HG02852 (cell line): ENCODE results near the gene BRIP1.

Source experiments
- ATAC-seq: cut with Tn5 transposase; IDR thresholded peaks from one replicate; pipeline ENCODE4 v1.9.1; 2021; ENCODE audit warnings: mild to moderate bottlenecking, moderate library complexity; ENCODE audit not compliant: unreplicated experiment

Gene BRIP1

GRCh38 chr17:61642768-61643167 lies 220.6 kb downstream of the BRIP1 start:
- ATAC-seq, result no peak

GRCh38 chr17:61641715-61642114 lies 221.6 kb downstream of the BRIP1 start:
- no peak for ATAC-seq

DNA sequence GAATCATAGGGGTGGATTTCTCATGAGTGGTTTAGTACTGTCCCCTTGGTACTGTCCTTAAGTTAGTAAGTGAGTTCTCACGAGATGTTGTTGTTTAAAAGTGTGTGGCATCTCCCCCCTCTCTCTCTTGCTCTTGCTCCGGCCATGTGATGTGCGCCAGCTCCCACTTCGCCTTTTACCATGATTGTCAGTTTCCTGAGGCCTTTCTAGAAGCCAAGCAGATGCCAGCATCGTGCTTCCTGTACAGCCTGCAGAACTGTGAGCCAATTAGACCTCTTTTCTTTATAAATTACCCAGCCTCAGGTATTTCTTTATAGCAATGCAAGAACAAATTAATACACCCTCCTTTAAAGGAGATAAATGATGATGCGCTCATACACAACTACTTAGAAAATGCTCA lies 222.2 kb downstream of the BRIP1 start:
- ATAC-seq, result no peak

DNA sequence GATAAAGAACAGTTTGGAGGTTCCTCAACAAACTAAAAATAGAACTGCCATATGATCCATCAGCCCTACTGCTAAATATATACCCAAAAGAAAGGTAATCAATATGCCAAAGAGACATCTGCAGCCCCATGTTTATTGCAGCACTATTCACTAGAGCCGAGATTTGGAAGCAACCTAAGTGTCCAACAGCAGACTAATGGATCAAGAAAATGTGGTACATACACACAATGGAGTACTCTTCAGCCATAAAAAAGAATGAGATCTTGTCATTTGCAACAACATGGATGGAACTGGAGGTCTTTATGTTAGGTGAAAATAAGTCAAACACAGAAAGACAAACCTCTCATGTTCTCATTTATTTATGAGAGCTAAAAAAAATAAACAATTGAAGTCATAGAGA lies 223.5 kb downstream of the BRIP1 start:
- ATAC-seq, result no peak

DNA sequence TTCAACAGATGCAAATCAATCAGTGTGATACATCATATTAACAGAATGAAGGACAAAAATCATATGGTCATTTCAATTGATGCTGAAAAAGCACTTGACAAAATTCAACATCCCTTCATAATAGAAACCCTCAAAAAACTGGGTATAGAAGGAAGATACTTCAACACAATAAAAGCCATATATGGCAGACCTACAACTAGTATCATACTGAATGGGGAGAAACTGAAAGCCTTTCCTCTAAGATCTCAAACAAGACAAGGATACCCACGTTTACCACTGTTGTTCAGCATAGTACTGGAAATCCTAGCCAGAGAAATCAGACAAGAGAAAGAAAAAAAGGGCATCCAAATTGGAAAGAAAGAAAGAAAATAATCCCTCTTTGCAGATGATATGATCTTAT lies 225.2 kb downstream of the BRIP1 start:
- no peak for ATAC-seq

GRCh38 chr17:61635913-61636432 lies 227.4 kb downstream of the BRIP1 start:
- ATAC-seq, result no peak

GRCh38 chr17:61634942-61635538 lies 228.3 kb downstream of the BRIP1 start:
- ATAC-seq, result no peak

DNA sequence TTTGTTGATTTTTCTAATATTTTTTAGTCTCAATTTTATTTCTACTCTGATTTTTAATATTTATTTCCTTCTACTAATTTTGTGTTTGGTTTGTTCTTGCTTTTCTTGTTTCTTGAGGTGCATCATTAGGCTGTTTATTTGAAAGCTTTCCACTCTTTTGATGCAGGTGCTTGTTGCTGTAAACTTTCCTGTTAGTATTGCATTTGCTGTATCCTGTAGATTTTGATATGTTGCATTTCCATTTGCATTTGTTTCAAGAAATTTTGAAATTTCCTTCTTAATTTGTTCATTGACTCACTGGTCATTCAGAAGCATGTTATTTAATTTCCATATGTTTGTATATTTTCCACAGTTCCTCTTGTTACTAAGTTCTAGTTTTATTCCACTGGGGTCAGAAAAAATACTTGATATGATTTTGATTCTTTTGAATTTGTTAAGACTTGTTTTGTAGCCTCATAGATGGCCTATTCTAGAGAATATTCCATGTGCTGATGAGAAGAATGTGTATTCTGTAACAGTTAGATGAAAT lies 229.3 kb downstream of the BRIP1 start:
- ATAC-seq, result no peak

GRCh38 chr17:61632826-61633225 lies 230.5 kb downstream of the BRIP1 start:
- ATAC-seq, result no peak

DNA sequence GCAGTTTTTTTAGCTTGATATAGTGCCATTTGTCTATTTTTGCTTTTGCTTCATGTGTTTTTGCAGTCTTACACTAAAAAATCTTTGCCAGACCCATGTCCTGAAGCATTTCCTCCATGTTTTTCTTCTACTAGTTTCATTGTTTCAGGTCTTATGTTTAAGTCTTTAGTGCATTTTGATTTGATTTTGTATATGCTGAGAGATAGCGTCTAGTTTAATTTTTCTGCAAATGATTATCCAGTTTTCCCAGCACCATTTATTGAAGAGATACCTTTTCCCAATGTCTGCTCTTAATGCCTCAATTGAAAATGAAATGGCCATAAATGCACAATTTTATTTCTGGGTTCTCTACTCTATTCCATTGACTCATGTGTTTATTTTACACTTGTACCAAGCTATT lies 231.5 kb downstream of the BRIP1 start:
- ATAC-seq, result no peak
